Stimulated activated CD4-positive, alpha-beta T cell treated with anti-CD3 and anti-CD28 coated beads, Interleukin-1b, Interleukin-23, amount 100 ng/mL, for 1 hour (primary cell): ENCODE measurements around the gene MYH16.
"Not testable (repeated sequence)": the region's sequence is repeated elsewhere in the genome, so short reads cannot be mapped to it uniquely, and the experiment has no call there.

Source experiments
- DNase-seq, 2 donors: peaks; one replicate each; pipeline ENCODE4 v3.0.0-alpha.2; 2020; ENCODE audit warnings: low read depth in 2 of 2

The MYH16 gene

GRCh38 chr7:99355098-99355497 lies 82.5 kb downstream of the MYH16 start:
- no peak for DNase-seq

GRCh38 chr7:99357701-99358490 lies 85.3 kb downstream of the MYH16 start:
- DNase-seq, result no peak

GRCh38 chr7:99358521-99358920 lies 85.9 kb downstream of the MYH16 start:
- not testable (repeated sequence) for DNase-seq

GRCh38 chr7:99359465-99360154 lies 87.0 kb downstream of the MYH16 start:
- no peak for DNase-seq
